Measurements from ENCODE around the gene AP2A2.

GRCh38 chr11:925158-925495 is 543 bp upstream of the AP2A2 start:
- TF ChIP-seq CTCF (IDR thresholded peaks at IDR 0.05): no peak
- no peak for TF ChIP-seq EP300 (IDR thresholded peaks at IDR 0.05)

Data from stomach (tissue), 4 donors.